Neutrophil (primary cell): ENCODE data around the gene NOL3.

ENCODE experiments used
- H3K27ac ChIP-seq: fragments of 200-600 bp; sonication (generic); 2 replicates; pipeline ENCODE4 v1.5.1; 2016; ENCODE audit warnings: mild to moderate bottlenecking, moderate library complexity
- H3K27me3 ChIP-seq: fragments of 200-600 bp; sonication (generic); 2 replicates; pipeline ENCODE4 v1.6.0; 2016; ENCODE audit warnings: mild to moderate bottlenecking
- H3K36me3 ChIP-seq: fragments of 200-600 bp; sonication (generic); 2 replicates; pipeline ENCODE4 v1.5.1; 2017
- H3K4me1 ChIP-seq, 2 experiments: fragments of 200-600 bp in 1 of 2; sonication (generic) in 1 of 2; 1 replicate in 1 of 2; 2 replicates in 1 of 2; pipeline versions ENCODE4 v1.5.1 to v1.6.1; 2013 to 2016; ENCODE audit warnings: low read depth in 1 of 2, low read length in 1 of 2, mild to moderate bottlenecking in 1 of 2, moderate library complexity in 1 of 2; ENCODE audit not compliant: control insufficient read depth in 1 of 2, insufficient read depth in 1 of 2
- H3K4me3 ChIP-seq, 2 experiments: fragments of 200-600 bp in 1 of 2; sonication (generic) in 1 of 2; 1 replicate in 1 of 2; 2 replicates in 1 of 2; pipeline ENCODE4 v1.5.1; 2013 to 2016; ENCODE audit warnings: low read depth in 1 of 2, low read length in 1 of 2, mild to moderate bottlenecking in 1 of 2, moderate library complexity in 1 of 2
- H3K9me3 ChIP-seq: fragments of 200-600 bp; sonication (generic); 2 replicates; pipeline ENCODE4 v1.5.1; 2016
- CTCF ChIP-seq: fragments of 200-600 bp; sonication (generic); IDR thresholded peaks from 2 replicates; pipeline ENCODE4 v1.5.1; 2016; ENCODE audit warnings: antibody characterized with exemption

NOL3 gene

GRCh38 chr16:67193536-67193935 lies 23.2 kb downstream of the NOL3 start:
- no peak for TF ChIP-seq CTCF
- Histone ChIP-seq H3K36me3 (peaks cover 52% of the 10 kb centered on the region), H3K4me3 (peak overlapping the region in 1 of 2 experiments; percentile 97), H3K27ac (peak overlapping the region; percentile 81), H3K9me3 (no peaks in the 10 kb centered on the region), H3K27me3 (no peaks in the 10 kb centered on the region), H3K4me1 (peaks cover 21 to 26% of the 10 kb centered on the region in 2 experiments)

- H3K4me3 ChIP-seq, result no peak overlapping the region
- no peaks in the 10 kb centered on the region for H3K27me3 ChIP-seq
- peaks cover 60% of the 10 kb centered on the region for H3K36me3 ChIP-seq
- peaks cover 21 to 26% of the 10 kb centered on the region in 2 experiments for H3K4me1 ChIP-seq
- H3K27ac ChIP-seq, result no peak overlapping the region
- H3K9me3 ChIP-seq, result no peaks in the 10 kb centered on the region
- TF ChIP-seq CTCF, result no peak
Observed at GRCh38 chr16:67194260-67194659, 23.9 kb downstream of the NOL3 start.

- Histone ChIP-seq H3K36me3 (peaks cover 74% of the 10 kb centered on the region), H3K27ac (no peak overlapping the region), H3K4me1 (peaks cover 21 to 26% of the 10 kb centered on the region in 2 experiments), H3K9me3 (no peaks in the 10 kb centered on the region), H3K27me3 (no peaks in the 10 kb centered on the region), H3K4me3 (no peak overlapping the region)
- no peak for TF ChIP-seq CTCF
Observed at GRCh38 chr16:67195676-67196075, 25.3 kb downstream of the NOL3 start.

GRCh38 chr16:67196881-67197280 lies 26.5 kb downstream of the NOL3 start:
- Histone ChIP-seq H3K4me3 (no peak overlapping the region), H3K27ac (no peak overlapping the region), H3K36me3 (peaks cover 83% of the 10 kb centered on the region), H3K9me3 (no peaks in the 10 kb centered on the region), H3K4me1 (peaks cover 15 to 20% of the 10 kb centered on the region in 2 experiments), H3K27me3 (no peaks in the 10 kb centered on the region)
- TF ChIP-seq CTCF, result no peak

GRCh38 chr16:67197704-67198103 lies 27.4 kb downstream of the NOL3 start:
- H3K9me3 ChIP-seq, result no peaks in the 10 kb centered on the region
- H3K27ac ChIP-seq, result no peak overlapping the region
- no peak overlapping the region for H3K4me3 ChIP-seq
- H3K36me3 ChIP-seq, result peaks cover 91% of the 10 kb centered on the region
- peaks cover 9 to 14% of the 10 kb centered on the region in 2 experiments for H3K4me1 ChIP-seq
- no peak for TF ChIP-seq CTCF
- H3K27me3 ChIP-seq, result no peaks in the 10 kb centered on the region

- Histone ChIP-seq H3K36me3 (peaks cover 92% of the 10 kb centered on the region), H3K27me3 (no peaks in the 10 kb centered on the region), H3K27ac (peak overlapping the region; percentile 6), H3K4me3 (no peak overlapping the region), H3K9me3 (no peaks in the 10 kb centered on the region), H3K4me1 (peaks cover 3 to 8% of the 10 kb centered on the region in 2 experiments)
- no peak for TF ChIP-seq CTCF
Observed at GRCh38 chr16:67198238-67198734, 27.9 kb downstream of the NOL3 start.
